Breast epithelium (tissue), 4 donors: ENCODE data around the gene NEDD4L. TPM values are rescaled to one million over a fixed set of nuclear protein-coding genes. Genes with fewer than 3 reads are reported as not detected.
"Not testable (repeated sequence)": the region's sequence is repeated elsewhere in the genome, so short reads cannot be mapped to it uniquely, and the experiment has no call there.

Source experiments
- DNase-seq, 2 donors: peaks; one replicate each; pipeline ENCODE4 v3.0.0-alpha.2; 2019; ENCODE audit warnings: low spot score in 2 of 2
- H3K27ac ChIP-seq, 2 donors: fragments of 200-600 bp; sonication (generic) in 1 of 2; one replicate each; pipeline ENCODE4 v1.5.1; 2016 to 2019; ENCODE audit warnings: mild to moderate bottlenecking in 1 of 2
- H3K27me3 ChIP-seq, 2 donors: fragments of 200-600 bp; sonication (generic) in 1 of 2; one replicate each; pipeline versions ENCODE4 v1.5.1 to v1.6.0; 2017 to 2019; ENCODE audit warnings: control low read depth in 1 of 2, mild to moderate bottlenecking in 1 of 2
- H3K36me3 ChIP-seq: fragments of 200-600 bp; one replicate; pipeline ENCODE4 v1.5.1; 2019
- H3K4me1 ChIP-seq, 2 donors: fragments of 200-600 bp; sonication (generic); one replicate each; pipeline ENCODE4 v1.5.1; 2016 to 2019; ENCODE audit warnings: control low read depth in 1 of 2
- H3K4me3 ChIP-seq, 3 donors: fragments of 200-600 bp; sonication (generic); 1 replicate in 2 of 3; 2 replicates in 1 of 3; pipeline ENCODE4 v1.5.1; 2016 to 2019; ENCODE audit warnings: mild to moderate bottlenecking in 3 of 3, moderate library complexity in 2 of 3
- H3K9me3 ChIP-seq, 2 donors: fragments of 200-600 bp; sonication (generic) in 1 of 2; one replicate each; pipeline ENCODE4 v1.5.1; 2016 to 2019; ENCODE audit warnings: control low read depth in 1 of 2
- POLR2A ChIP-seq: fragments of 450-650 bp; IDR thresholded peaks from one replicate; pipeline ENCODE4 v1.6.1; 2016; ENCODE audit warnings: antibody characterized with exemption, mild to moderate bottlenecking, moderate library complexity
- POLR2AphosphoS5 ChIP-seq, 3 donors: sonication (generic); formaldehyde crosslinking; IDR thresholded peaks; one replicate each; pipeline ENCODE4 v1.6.1; 2017; ENCODE audit warnings: antibody characterized with exemption in 3 of 3
- intact Hi-C: fragments of 100-400 bp; cut with DNase I; formaldehyde crosslinking; loops from one replicate; pipeline ENCODE4 v1.15.1; 2023; ENCODE audit warnings: low total_unique reads
- total RNA-seq, 3 donors: library from RNA; depleted of rRNA; stranded (reverse); fragments of >200 nt; gene quantifications; one replicate each; pipeline ENCODE4 v1.1.0, GENCODE V29; 2016
- TF ChIP-seq, protein P1 (sequence below), 3 donors: fragments of 450-650 bp; IDR thresholded peaks; one replicate each; pipeline ENCODE4 v1.5.1; 2016 to 2017; ENCODE audit warnings: antibody characterized with exemption in 3 of 3, mild to moderate bottlenecking in 3 of 3, moderate library complexity in 3 of 3

The NEDD4L gene
- total RNA-seq, 3 donors from 2014 or later, result 26.2 to 162 (median 106) TPM

DNA sequence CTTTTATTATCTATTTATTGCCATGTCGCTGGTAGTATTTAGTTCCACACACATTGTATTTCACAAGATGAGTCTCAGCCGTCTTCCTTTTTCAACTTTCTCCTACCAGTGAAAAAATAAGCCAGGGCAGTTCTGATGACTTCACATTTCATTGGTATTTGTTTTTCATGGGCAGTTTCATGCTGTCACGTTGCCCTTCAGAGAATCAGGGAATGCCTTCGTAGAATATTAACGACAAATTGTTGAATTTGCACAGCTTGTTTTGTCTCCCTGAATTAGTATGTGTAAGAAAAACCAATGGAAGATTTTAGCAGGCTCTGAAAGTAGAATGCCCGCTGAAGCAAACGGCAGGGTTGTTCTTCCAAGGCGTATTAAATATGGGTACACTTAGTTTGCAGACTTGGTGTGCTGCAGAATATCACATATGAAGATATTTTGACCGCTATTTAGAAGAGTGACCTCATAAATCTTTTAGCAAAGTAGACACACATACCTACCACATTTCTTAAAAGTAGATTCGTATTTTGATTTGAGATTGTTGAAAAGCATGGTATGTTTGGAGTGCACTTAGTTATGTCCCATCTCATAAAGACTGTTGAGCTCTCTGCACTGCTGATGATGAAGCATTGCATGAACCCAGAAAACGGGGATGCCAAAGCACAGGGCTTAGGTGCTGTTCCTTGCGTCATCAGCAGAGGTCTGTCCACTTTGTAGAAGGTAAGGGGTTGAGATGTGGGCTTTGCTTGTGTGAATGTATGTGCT lies 2.9 kb downstream of the NEDD4L start:
- intact Hi-C loops, result no loop called here

DNA sequence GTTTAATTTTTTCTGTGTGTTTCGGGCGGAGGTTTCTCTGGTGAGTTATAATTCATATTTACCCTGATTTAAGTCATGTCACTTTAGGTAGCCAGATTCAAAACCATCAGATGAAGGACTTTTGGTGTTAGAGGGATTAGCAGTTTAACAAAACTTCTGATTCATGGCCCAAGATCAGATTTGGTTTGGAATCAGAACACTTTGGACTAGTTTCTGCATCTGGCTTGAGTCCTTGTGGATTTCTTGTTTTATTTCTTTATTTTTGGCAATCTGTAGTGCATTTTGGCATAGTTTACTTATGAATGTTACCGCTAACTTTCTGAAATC lies 3.5 kb downstream of the NEDD4L start:
- no peak for DNase-seq
- intact Hi-C loops, result no loop called here
- peak overlapping the region in 1 of 2 donors; percentile 91 for H3K27ac ChIP-seq
- no peaks in the 10 kb centered on the region for H3K9me3 ChIP-seq
- H3K36me3 ChIP-seq, result no peaks in the 10 kb centered on the region
- H3K27me3 ChIP-seq, result no peaks in the 10 kb centered on the region
- H3K4me1 ChIP-seq, result no peaks in the 10 kb centered on the region
- TF ChIP-seq POLR2A (no peak), POLR2AphosphoS5 (IDR thresholded peaks at IDR 0.05) (no peak)
- TF ChIP-seq, protein P1, sequence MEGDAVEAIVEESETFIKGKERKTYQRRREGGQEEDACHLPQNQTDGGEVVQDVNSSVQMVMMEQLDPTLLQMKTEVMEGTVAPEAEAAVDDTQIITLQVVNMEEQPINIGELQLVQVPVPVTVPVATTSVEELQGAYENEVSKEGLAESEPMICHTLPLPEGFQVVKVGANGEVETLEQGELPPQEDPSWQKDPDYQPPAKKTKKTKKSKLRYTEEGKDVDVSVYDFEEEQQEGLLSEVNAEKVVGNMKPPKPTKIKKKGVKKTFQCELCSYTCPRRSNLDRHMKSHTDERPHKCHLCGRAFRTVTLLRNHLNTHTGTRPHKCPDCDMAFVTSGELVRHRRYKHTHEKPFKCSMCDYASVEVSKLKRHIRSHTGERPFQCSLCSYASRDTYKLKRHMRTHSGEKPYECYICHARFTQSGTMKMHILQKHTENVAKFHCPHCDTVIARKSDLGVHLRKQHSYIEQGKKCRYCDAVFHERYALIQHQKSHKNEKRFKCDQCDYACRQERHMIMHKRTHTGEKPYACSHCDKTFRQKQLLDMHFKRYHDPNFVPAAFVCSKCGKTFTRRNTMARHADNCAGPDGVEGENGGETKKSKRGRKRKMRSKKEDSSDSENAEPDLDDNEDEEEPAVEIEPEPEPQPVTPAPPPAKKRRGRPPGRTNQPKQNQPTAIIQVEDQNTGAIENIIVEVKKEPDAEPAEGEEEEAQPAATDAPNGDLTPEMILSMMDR (IDR thresholded peaks at IDR 0.05), result no peak
- H3K4me3 ChIP-seq, result no peak overlapping the region

More for the DNA sequence above, 2.9 kb downstream of the NEDD4L start:
- Histone ChIP-seq H3K36me3 (no peaks in the 10 kb centered on the region), H3K27ac (peak overlapping the region; percentile 90 to 91), H3K9me3 (no peaks in the 10 kb centered on the region), H3K4me3 (peak overlapping the region in 2 of 3 donors; percentile 85 to 97), H3K4me1 (no peaks in the 10 kb centered on the region), H3K27me3 (no peaks in the 10 kb centered on the region)
- TF ChIP-seq, protein P1 (IDR thresholded peaks at IDR 0.05), result no peak
- TF ChIP-seq POLR2AphosphoS5 (IDR thresholded peaks at IDR 0.05), result no peak
- TF ChIP-seq POLR2A, result no peak
- DNase-seq, result no peak

DNA sequence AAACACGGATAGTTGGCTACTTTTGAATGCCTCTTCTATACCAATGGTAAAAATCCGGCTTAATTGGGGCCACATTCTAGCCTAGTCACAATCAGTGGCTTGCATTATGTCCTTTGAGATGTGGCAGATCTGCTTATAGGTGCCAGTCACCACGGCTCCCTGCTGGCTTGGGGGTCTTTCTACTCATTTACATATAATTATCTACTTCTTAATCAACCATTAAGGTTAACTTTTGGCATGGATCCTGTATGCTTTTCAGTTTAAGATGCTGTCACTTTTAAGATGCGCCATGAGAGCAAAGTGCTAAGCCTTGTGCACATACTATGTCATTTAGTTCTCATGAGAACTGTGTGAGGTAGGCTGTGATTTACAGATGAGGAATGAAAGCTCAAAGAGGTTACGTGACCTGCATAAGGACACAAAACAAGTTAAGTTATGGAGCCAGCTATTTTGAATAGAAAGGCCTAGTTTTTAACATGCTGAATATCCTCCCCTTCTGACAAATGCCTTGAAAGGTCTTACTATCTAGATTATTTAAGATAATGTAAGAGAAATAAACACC lies 4.1 kb downstream of the NEDD4L start:
- Histone ChIP-seq H3K9me3 (no peaks in the 10 kb centered on the region), H3K4me1 (no peaks in the 10 kb centered on the region), H3K27ac (peak overlapping the region in 1 of 2 donors; percentile 7), H3K27me3 (no peaks in the 10 kb centered on the region), H3K36me3 (no peaks in the 10 kb centered on the region), H3K4me3 (no peak overlapping the region)
- TF ChIP-seq, protein P1 (IDR thresholded peaks at IDR 0.05), result no peak
- no peak for TF ChIP-seq POLR2AphosphoS5 (IDR thresholded peaks at IDR 0.05)
- TF ChIP-seq POLR2A, result no peak
- no peak for DNase-seq
- intact Hi-C loops, result no loop called here

DNA sequence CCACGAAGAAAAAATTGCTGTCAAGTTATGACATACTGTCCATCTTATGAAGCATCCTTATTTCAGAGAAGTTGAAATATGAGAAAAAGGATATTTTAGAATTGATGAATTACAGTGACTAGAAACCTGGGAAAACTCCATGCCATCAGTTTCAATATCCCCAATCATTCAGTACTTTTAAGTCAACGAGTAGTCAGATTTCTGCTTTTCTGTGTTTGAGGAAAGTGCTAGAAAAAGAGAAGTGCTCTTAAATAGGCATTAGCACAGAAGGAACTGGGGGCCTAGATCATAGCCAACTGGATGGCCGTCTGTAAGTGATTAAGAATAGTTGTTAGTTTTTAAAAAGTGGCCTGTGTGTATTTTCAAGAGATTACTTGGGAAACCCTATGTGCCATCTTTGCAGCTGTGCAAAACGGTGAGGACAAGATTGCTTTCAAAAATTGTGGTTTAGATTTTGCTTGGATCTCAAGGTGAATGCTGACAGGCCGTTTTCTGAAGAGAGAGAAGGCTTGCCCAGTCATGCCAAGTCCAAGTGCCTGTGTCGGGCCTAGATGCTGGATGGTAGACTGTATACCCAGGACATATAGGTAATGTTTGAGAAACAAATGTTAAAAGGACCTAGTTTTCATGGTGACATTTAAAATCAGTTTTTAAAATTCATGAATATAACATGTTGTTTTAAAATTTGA lies 5.1 kb downstream of the NEDD4L start:
- H3K9me3 ChIP-seq, result no peaks in the 10 kb centered on the region
- H3K36me3 ChIP-seq, result no peaks in the 10 kb centered on the region
- no peaks in the 10 kb centered on the region for H3K27me3 ChIP-seq
- H3K4me3 ChIP-seq, result no peak overlapping the region
- TF ChIP-seq POLR2AphosphoS5 (IDR thresholded peaks at IDR 0.05) (no peak), POLR2A (no peak)
- TF ChIP-seq, protein P1 (IDR thresholded peaks at IDR 0.05), result no peak
- H3K4me1 ChIP-seq, result no peaks in the 10 kb centered on the region
- H3K27ac ChIP-seq, result peak overlapping the region in 1 of 2 donors; percentile 7
- no peak for DNase-seq
- intact Hi-C loops, result no loop called here

DNA sequence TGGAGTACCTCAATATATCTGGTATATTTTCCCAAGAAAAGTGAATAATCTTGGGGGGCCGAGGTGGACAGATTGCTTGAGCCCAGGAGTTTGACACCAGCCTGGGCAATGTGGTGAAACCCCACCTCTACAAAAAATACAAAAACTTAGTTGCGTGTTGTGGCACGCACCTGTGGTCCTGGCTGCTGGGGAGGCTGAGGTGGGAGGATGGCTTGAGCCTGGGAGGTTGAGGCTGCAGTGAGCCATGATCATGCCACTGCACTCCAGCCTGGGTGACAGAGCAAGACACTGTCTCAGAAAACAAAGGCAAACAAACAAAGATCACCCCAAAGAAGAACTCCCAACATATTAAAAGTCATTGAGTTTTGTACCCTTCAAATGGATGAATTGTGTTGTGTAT lies 6.9 kb downstream of the NEDD4L start:
- H3K4me3 ChIP-seq, intact Hi-C loops, DNase-seq, H3K36me3 ChIP-seq, H3K27ac ChIP-seq, H3K9me3 ChIP-seq, H3K27me3 ChIP-seq, H3K4me1 ChIP-seq: not testable (repeated sequence)
